Measurements from ENCODE around the gene SPAG16. TPM values are rescaled to one million over a fixed set of nuclear protein-coding genes. Genes with fewer than 3 reads are reported as not detected.

Gene SPAG16
- total RNA-seq, 1 donor from 2014 or later = 18.7 TPM

DNA sequence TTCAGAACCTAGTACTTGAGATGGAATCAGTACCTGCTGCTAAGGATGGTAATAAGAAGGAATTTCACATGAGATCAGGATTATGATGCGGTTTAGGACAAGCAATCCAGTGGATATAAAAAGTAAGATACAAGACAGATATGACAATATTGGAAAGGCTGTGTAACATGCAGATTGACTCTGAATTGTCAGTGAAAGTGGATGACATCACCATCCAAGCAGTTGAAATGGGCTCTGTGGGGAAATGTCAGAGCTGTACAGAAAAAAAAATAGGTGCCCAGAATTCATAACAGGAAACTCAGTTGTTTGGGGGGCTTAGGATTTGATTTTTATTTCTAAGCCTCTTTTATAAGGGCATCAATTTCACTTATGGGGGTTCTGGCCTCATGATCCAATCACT is 438.3 kb downstream of the SPAG16 start:
- Mint-ChIP-seq H3K36me3 (ENCODE audit: low read depth) (no peaks in the 10 kb centered on the region), H3K4me3 (ENCODE audit: unreplicated experiment) (no peak overlapping the region), H3K9me3 (ENCODE audit: low read depth) (peaks cover 6% of the 10 kb centered on the region), H3K27me3 (ENCODE audit: low read depth) (no peaks in the 10 kb centered on the region), H3K27ac (ENCODE audit: unreplicated experiment) (no peak overlapping the region), H3K4me1 (ENCODE audit: low read depth) (no peaks in the 10 kb centered on the region)
- TF ChIP-seq, protein P1, sequence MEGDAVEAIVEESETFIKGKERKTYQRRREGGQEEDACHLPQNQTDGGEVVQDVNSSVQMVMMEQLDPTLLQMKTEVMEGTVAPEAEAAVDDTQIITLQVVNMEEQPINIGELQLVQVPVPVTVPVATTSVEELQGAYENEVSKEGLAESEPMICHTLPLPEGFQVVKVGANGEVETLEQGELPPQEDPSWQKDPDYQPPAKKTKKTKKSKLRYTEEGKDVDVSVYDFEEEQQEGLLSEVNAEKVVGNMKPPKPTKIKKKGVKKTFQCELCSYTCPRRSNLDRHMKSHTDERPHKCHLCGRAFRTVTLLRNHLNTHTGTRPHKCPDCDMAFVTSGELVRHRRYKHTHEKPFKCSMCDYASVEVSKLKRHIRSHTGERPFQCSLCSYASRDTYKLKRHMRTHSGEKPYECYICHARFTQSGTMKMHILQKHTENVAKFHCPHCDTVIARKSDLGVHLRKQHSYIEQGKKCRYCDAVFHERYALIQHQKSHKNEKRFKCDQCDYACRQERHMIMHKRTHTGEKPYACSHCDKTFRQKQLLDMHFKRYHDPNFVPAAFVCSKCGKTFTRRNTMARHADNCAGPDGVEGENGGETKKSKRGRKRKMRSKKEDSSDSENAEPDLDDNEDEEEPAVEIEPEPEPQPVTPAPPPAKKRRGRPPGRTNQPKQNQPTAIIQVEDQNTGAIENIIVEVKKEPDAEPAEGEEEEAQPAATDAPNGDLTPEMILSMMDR (IDR thresholded peaks at IDR 0.05) = no peak
- DNase-seq (ENCODE audit: low spot score) = no peak

DNA sequence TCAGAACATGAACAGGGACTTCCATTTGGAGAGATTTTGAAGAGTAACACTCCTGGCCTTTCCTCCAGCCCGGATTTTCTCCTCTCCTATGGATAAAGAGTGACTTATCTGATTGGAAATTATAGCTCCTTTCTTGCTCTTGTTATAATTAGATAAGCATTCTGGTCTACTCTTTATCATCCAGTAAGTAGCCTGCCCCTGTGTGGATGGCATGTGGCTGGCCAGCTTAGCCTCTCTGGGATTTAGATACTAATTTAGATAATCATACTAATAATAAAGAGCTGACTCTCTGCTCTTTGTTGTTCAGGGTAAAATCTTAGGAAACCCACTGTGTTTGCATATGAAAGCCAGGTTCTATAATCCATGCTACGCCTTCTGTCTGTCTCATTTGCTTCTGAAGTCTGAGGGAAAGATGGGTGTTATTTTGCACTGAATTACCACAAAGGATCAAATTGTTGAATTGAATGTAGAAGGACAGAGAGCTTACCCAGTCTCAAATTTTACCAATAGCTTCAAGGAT is 438.8 kb downstream of the SPAG16 start:
- TF ChIP-seq, protein P1 (IDR thresholded peaks at IDR 0.05) = no peak
- H3K4me3 Mint-ChIP-seq (ENCODE audit: unreplicated experiment) = no peak overlapping the region
- H3K9me3 Mint-ChIP-seq (ENCODE audit: low read depth) = peaks cover 6% of the 10 kb centered on the region
- no peaks in the 10 kb centered on the region for H3K36me3 Mint-ChIP-seq (ENCODE audit: low read depth)
- no peaks in the 10 kb centered on the region for H3K4me1 Mint-ChIP-seq (ENCODE audit: low read depth)
- H3K27ac Mint-ChIP-seq (ENCODE audit: unreplicated experiment) = no peak overlapping the region
- no peak for DNase-seq (ENCODE audit: low spot score)
- H3K27me3 Mint-ChIP-seq (ENCODE audit: low read depth) = no peaks in the 10 kb centered on the region

DNA sequence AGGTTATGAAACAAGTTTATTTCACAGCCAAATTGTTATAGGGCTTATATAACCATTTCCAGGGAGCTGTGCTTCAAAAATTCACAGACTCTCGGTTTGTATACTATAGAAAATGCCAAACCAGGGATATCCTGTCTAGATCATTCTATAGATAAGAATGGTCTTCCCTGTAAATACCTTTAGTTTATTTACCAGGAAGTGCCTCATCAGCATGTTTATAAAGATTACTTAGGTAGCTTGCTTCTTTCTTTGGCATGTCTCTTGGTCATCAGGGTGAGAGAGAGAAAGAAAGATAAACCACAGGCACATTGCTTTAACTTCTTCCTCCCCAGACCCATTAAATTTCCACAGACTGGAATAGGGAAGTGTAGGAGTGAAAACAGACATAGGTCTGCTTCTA is 439.4 kb downstream of the SPAG16 start:
- no peaks in the 10 kb centered on the region for H3K36me3 Mint-ChIP-seq (ENCODE audit: low read depth)
- H3K27ac Mint-ChIP-seq (ENCODE audit: unreplicated experiment) = no peak overlapping the region
- H3K4me1 Mint-ChIP-seq (ENCODE audit: low read depth) = no peaks in the 10 kb centered on the region
- no peaks in the 10 kb centered on the region for H3K27me3 Mint-ChIP-seq (ENCODE audit: low read depth)
- DNase-seq (ENCODE audit: low spot score) = no peak
- no peak overlapping the region for H3K4me3 Mint-ChIP-seq (ENCODE audit: unreplicated experiment)
- TF ChIP-seq, protein P1 (IDR thresholded peaks at IDR 0.05) = no peak
- H3K9me3 Mint-ChIP-seq (ENCODE audit: low read depth) = peaks cover 6% of the 10 kb centered on the region

DNA sequence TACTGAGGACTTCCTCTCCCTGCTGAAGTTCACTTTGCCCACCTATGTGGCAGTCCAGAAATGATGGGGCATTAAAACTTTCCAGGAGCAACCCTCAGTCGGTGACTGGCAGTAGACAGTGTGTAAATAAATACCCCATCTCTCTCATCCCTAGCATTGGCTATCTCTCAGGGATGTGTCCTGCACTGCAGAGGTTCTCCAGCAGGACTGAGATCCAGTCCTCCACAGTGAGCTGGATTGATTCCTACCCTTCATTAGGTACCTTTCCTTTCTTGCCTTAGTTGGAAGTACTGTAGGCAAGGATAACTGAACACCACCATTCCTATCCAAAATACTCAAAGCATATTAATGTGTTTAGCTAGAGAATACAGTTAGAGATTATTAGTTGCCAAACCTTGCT is 441.8 kb downstream of the SPAG16 start:
- TF ChIP-seq, protein P1 (IDR thresholded peaks at IDR 0.05) = no peak
- no peak for DNase-seq (ENCODE audit: low spot score)
- H3K4me1 Mint-ChIP-seq (ENCODE audit: low read depth) = no peaks in the 10 kb centered on the region
- H3K4me3 Mint-ChIP-seq (ENCODE audit: unreplicated experiment) = no peak overlapping the region
- H3K9me3 Mint-ChIP-seq (ENCODE audit: low read depth) = no peaks in the 10 kb centered on the region
- H3K27me3 Mint-ChIP-seq (ENCODE audit: low read depth) = no peaks in the 10 kb centered on the region
- no peak overlapping the region for H3K27ac Mint-ChIP-seq (ENCODE audit: unreplicated experiment)
- H3K36me3 Mint-ChIP-seq (ENCODE audit: low read depth) = no peaks in the 10 kb centered on the region

DNA sequence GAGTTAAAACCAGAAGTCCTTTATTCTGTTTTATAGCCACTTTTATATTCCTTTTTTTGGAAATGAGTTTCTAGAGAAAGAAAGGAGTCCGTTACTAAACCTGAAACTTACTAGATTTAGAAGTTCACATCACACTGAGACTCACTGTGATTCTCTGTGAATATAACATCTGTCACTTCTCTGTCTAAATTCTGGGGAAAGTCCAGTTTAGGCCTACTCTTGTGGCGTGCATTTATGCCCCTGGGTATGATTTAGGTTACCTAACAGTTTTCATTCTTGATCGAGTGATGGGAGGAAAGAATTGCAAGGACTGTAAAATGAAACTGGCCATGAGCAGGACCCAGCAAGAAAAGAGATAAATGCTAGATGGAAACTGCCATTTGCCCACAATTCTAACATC is 449.6 kb downstream of the SPAG16 start:
- Mint-ChIP-seq H3K27me3 (ENCODE audit: low read depth) (peaks cover 2% of the 10 kb centered on the region), H3K9me3 (ENCODE audit: low read depth) (peaks cover 6% of the 10 kb centered on the region), H3K27ac (ENCODE audit: unreplicated experiment) (no peak overlapping the region), H3K36me3 (ENCODE audit: low read depth) (no peaks in the 10 kb centered on the region), H3K4me1 (ENCODE audit: low read depth) (no peaks in the 10 kb centered on the region), H3K4me3 (ENCODE audit: unreplicated experiment) (no peak overlapping the region)
- TF ChIP-seq, protein P1 (IDR thresholded peaks at IDR 0.05) = no peak
- no peak for DNase-seq (ENCODE audit: low spot score)
